Nephron progenitor cell (in vitro differentiated cells): ENCODE data around the gene STAT1.

ENCODE experiments used
- DNase-seq: peaks from one replicate; pipeline ENCODE4 v3.0.0; 2021
- H3K27ac Mint-ChIP-seq: 2 replicates; pipeline ENCODE4 v1.8.0; 2021; ENCODE audit warnings: mild to moderate bottlenecking, moderate library complexity, mixed read lengths
- H3K27me3 Mint-ChIP-seq: 2 replicates; pipeline ENCODE4 v1.8.0; 2021; ENCODE audit warnings: mild to moderate bottlenecking, low read depth, mixed read lengths; ENCODE audit not compliant: poor library complexity
- H3K36me3 Mint-ChIP-seq: 2 replicates; pipeline ENCODE4 v1.8.0; 2021; ENCODE audit warnings: low read depth, mixed read lengths
- H3K4me1 Mint-ChIP-seq: 2 replicates; pipeline ENCODE4 v1.8.0; 2021; ENCODE audit warnings: mixed read lengths
- H3K4me3 Mint-ChIP-seq: 2 replicates; pipeline ENCODE4 v1.8.0; 2021; ENCODE audit warnings: mild to moderate bottlenecking, moderate library complexity, mixed read lengths
- H3K9me3 Mint-ChIP-seq: 2 replicates; pipeline ENCODE4 v1.8.0; 2021; ENCODE audit warnings: mild to moderate bottlenecking, moderate library complexity, mixed read lengths
- CTCF ChIP-seq: fragments of 200-600 bp; sonication (generic); IDR thresholded peaks from 2 replicates; pipeline ENCODE4 v1.5.0; 2021; ENCODE audit warnings: antibody characterized with exemption

STAT1 gene

GRCh38 chr2:190982262-190983034 is 31.5 kb downstream of the STAT1 start:
- H3K36me3 Mint-ChIP-seq, result peaks cover 88% of the 10 kb centered on the region
- H3K27me3 Mint-ChIP-seq, result no peaks in the 10 kb centered on the region
- peaks cover 52% of the 10 kb centered on the region for H3K4me1 Mint-ChIP-seq
- H3K9me3 Mint-ChIP-seq, result peaks cover 16% of the 10 kb centered on the region
- TF ChIP-seq CTCF, result no peak
- H3K4me3 Mint-ChIP-seq, result no peak overlapping the region
- DNase-seq, result no peak
- no peak overlapping the region for H3K27ac Mint-ChIP-seq

- peaks cover 86% of the 10 kb centered on the region for H3K36me3 Mint-ChIP-seq
- no peak for TF ChIP-seq CTCF
- peaks cover 16% of the 10 kb centered on the region for H3K9me3 Mint-ChIP-seq
- no peak overlapping the region for H3K4me3 Mint-ChIP-seq
- no peaks in the 10 kb centered on the region for H3K27me3 Mint-ChIP-seq
- no peak for DNase-seq
- peaks cover 54% of the 10 kb centered on the region for H3K4me1 Mint-ChIP-seq
- H3K27ac Mint-ChIP-seq, result peak overlapping the region; percentile 49
These were observed 32.2 kb downstream of the STAT1 start for GRCh38 chr2:190981733-190982132.

GRCh38 chr2:190981333-190981732 is 32.6 kb downstream of the STAT1 start:
- peak overlapping the region; percentile 97 for H3K27ac Mint-ChIP-seq
- H3K4me3 Mint-ChIP-seq, result peak overlapping the region; percentile 70
- H3K27me3 Mint-ChIP-seq, result no peaks in the 10 kb centered on the region
- no peak for DNase-seq
- no peak for TF ChIP-seq CTCF
- H3K9me3 Mint-ChIP-seq, result peaks cover 16% of the 10 kb centered on the region
- peaks cover 88% of the 10 kb centered on the region for H3K36me3 Mint-ChIP-seq
- peaks cover 54% of the 10 kb centered on the region for H3K4me1 Mint-ChIP-seq

- H3K36me3 Mint-ChIP-seq, result peaks cover 84% of the 10 kb centered on the region
These were observed 33.3 kb downstream of the STAT1 start for GRCh38 chr2:190980630-190981209.

GRCh38 chr2:190979906-190980629 is 33.9 kb downstream of the STAT1 start:
- no peaks in the 10 kb centered on the region for H3K27me3 Mint-ChIP-seq
- H3K4me1 Mint-ChIP-seq, result peaks cover 54% of the 10 kb centered on the region
- TF ChIP-seq CTCF, result no peak
- H3K9me3 Mint-ChIP-seq, result peaks cover 16% of the 10 kb centered on the region
- peak overlapping the region; percentile 70 for H3K4me3 Mint-ChIP-seq
- DNase-seq, result peak; percentile 44
- peak overlapping the region; percentile 97 for H3K27ac Mint-ChIP-seq
- peaks cover 84% of the 10 kb centered on the region for H3K36me3 Mint-ChIP-seq

More at GRCh38 chr2:190980630-190981209, 33.3 kb downstream of the STAT1 start:
- peak overlapping the region; percentile 70 for H3K4me3 Mint-ChIP-seq
- DNase-seq, result no peak
- no peak for TF ChIP-seq CTCF
- H3K9me3 Mint-ChIP-seq, result peaks cover 16% of the 10 kb centered on the region
- no peaks in the 10 kb centered on the region for H3K27me3 Mint-ChIP-seq
- peaks cover 54% of the 10 kb centered on the region for H3K4me1 Mint-ChIP-seq
- H3K27ac Mint-ChIP-seq, result peak overlapping the region; percentile 97
